Stimulated activated naive CD8-positive, alpha-beta T cell treated with anti-CD3 and anti-CD28 coated beads, Interleukin-15, Interleukin-2, amounts not matched to agents 100 U/mL and 50 U/mL, for 24 hours (primary cell): ENCODE measurements around the gene DCUN1D2.
"Not testable (repeated sequence)": the region's sequence is repeated elsewhere in the genome, so short reads cannot be mapped to it uniquely, and the experiment has no call there.

Experiments
- ATAC-seq: fragments of 150-1000 bp; cut with Tn5 transposase; one replicate; pipeline ENCODE4 v1.10.0; 2021
- DNase-seq: peaks from one replicate; pipeline ENCODE4 v3.0.0; 2021

The DCUN1D2 gene

GRCh38 chr13:113490496-113491417 is at the start of gene DCUN1D2:
Gene DCUN1D2, minus strand, starts transcription at chr13:113490711. Its CDS starts 42 bp downstream, at chr13:113490669.
- DNase-seq (peak; percentile 84), ATAC-seq (peak; percentile 83)

- ATAC-seq (no peak), DNase-seq (no peak)
Measured at GRCh38 chr13:113539822-113540221, 49.3 kb upstream of the DCUN1D2 start.

- ATAC-seq (no peak), DNase-seq (no peak)
Measured at GRCh38 chr13:113539176-113539575, 48.7 kb upstream of the DCUN1D2 start.

GRCh38 chr13:113538689-113539058 is 48.2 kb upstream of the DCUN1D2 start:
- DNase-seq (no peak), ATAC-seq (no peak)

GRCh38 chr13:113537909-113538688 is 47.6 kb upstream of the DCUN1D2 start:
- DNase-seq (no peak), ATAC-seq (no peak)

GRCh38 chr13:113537205-113537604 is 46.7 kb upstream of the DCUN1D2 start:
- no peak for ATAC-seq
- DNase-seq, result no peak

- ATAC-seq (no peak), DNase-seq (no peak)
Measured at GRCh38 chr13:113536461-113537110, 46.1 kb upstream of the DCUN1D2 start.

GRCh38 chr13:113535381-113535781 is 44.9 kb upstream of the DCUN1D2 start:
- DNase-seq (no peak), ATAC-seq (no peak)

- DNase-seq (no peak), ATAC-seq (no peak)
Measured at GRCh38 chr13:113534236-113534860, 43.8 kb upstream of the DCUN1D2 start.

- DNase-seq, result no peak
- ATAC-seq, result no peak
Measured at GRCh38 chr13:113533161-113533840, 42.8 kb upstream of the DCUN1D2 start.

GRCh38 chr13:113532156-113532806 is 41.8 kb upstream of the DCUN1D2 start:
- no peak for ATAC-seq

GRCh38 chr13:113531041-113531873 is 40.7 kb upstream of the DCUN1D2 start:
- DNase-seq, result no peak
- no peak for ATAC-seq

More at GRCh38 chr13:113532156-113532806, 41.8 kb upstream of the DCUN1D2 start:
- no peak for DNase-seq

- no peak for ATAC-seq
Measured at GRCh38 chr13:113528813-113529180, 38.3 kb upstream of the DCUN1D2 start.

GRCh38 chr13:113528101-113528812 is 37.7 kb upstream of the DCUN1D2 start:
- ATAC-seq (no peak), DNase-seq (no peak)

More at GRCh38 chr13:113528813-113529180, 38.3 kb upstream of the DCUN1D2 start:
- no peak for DNase-seq

- DNase-seq (no peak), ATAC-seq (no peak)
Measured at GRCh38 chr13:113527272-113527958, 36.9 kb upstream of the DCUN1D2 start.

GRCh38 chr13:113526466-113527220 is 36.1 kb upstream of the DCUN1D2 start:
- ATAC-seq, result no peak
- no peak for DNase-seq

GRCh38 chr13:113522438-113522837 is 31.9 kb upstream of the DCUN1D2 start:
- DNase-seq, ATAC-seq: not testable (repeated sequence)

GRCh38 chr13:113520571-113520970 is 30.1 kb upstream of the DCUN1D2 start:
- DNase-seq (no peak), ATAC-seq (no peak)
